ENCODE results near the gene XKR8. TPM values are rescaled to one million over a fixed set of nuclear protein-coding genes. Genes with fewer than 3 reads are reported as not detected.
A peak's percentile ranks its signal among the peaks of the same experiment; 100 is the strongest.

The XKR8 gene, protein sequence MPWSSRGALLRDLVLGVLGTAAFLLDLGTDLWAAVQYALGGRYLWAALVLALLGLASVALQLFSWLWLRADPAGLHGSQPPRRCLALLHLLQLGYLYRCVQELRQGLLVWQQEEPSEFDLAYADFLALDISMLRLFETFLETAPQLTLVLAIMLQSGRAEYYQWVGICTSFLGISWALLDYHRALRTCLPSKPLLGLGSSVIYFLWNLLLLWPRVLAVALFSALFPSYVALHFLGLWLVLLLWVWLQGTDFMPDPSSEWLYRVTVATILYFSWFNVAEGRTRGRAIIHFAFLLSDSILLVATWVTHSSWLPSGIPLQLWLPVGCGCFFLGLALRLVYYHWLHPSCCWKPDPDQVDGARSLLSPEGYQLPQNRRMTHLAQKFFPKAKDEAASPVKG
- 10 to 100 TPM in 2 of 9 donors, 1 to 10 TPM in 7; 2.6 to 10.7 (median 5.6) TPM for total RNA-seq
- polyA plus RNA-seq, result 1 to 10 TPM; 2.7 to 8.0 (median 5.3) TPM
- long read RNA-seq, donor 1, result 0 reads
- long read RNA-seq, donor 2, partial matches to known transcripts, result 0 of 4 reads
- long read RNA-seq, donor 2, other reads (novel, unspliced or antisense), result 0 of 4 reads
- long read RNA-seq, donor 3, partial matches to known transcripts, result 5 of 6 reads
- long read RNA-seq, donor 3, other reads (novel, unspliced or antisense), result 0 of 6 reads
- long read RNA-seq, donor 4, partial matches to known transcripts, result 0 of 3 reads
- long read RNA-seq, donor 4, other reads (novel, unspliced or antisense), result 0 of 3 reads
- long read RNA-seq, donor 5, transcript XKR8-201 (3 exons, 2,692 nt), result major isoform, 30 of 39 reads
- long read RNA-seq, donor 5, partial matches to known transcripts, result 2 of 39 reads
- long read RNA-seq, donor 5, other reads (novel, unspliced or antisense), result 7 of 39 reads
- long read RNA-seq, donor 6, partial matches to known transcripts, result 0 of 3 reads
- long read RNA-seq, donor 6, other reads (novel, unspliced or antisense), result 1 of 3 reads
- long read RNA-seq, donor 7, partial matches to known transcripts, result 0 of 1 reads
- long read RNA-seq, donor 7, other reads (novel, unspliced or antisense), result 0 of 1 reads
- long read RNA-seq, donor 8, transcript XKR8-201 (3 exons, 2,692 nt), result major isoform, 5 of 5 reads
- long read RNA-seq, donor 8, partial matches to known transcripts, result 0 of 5 reads
- long read RNA-seq, donor 8, other reads (novel, unspliced or antisense), result 0 of 5 reads
- long read RNA-seq, donor 9, partial matches to known transcripts, result 0 of 1 reads
- long read RNA-seq, donor 9, other reads (novel, unspliced or antisense), result 0 of 1 reads
- long read RNA-seq, donor 10, partial matches to known transcripts, result 0 of 3 reads
- long read RNA-seq, donor 10, other reads (novel, unspliced or antisense), result 0 of 3 reads

DNA sequence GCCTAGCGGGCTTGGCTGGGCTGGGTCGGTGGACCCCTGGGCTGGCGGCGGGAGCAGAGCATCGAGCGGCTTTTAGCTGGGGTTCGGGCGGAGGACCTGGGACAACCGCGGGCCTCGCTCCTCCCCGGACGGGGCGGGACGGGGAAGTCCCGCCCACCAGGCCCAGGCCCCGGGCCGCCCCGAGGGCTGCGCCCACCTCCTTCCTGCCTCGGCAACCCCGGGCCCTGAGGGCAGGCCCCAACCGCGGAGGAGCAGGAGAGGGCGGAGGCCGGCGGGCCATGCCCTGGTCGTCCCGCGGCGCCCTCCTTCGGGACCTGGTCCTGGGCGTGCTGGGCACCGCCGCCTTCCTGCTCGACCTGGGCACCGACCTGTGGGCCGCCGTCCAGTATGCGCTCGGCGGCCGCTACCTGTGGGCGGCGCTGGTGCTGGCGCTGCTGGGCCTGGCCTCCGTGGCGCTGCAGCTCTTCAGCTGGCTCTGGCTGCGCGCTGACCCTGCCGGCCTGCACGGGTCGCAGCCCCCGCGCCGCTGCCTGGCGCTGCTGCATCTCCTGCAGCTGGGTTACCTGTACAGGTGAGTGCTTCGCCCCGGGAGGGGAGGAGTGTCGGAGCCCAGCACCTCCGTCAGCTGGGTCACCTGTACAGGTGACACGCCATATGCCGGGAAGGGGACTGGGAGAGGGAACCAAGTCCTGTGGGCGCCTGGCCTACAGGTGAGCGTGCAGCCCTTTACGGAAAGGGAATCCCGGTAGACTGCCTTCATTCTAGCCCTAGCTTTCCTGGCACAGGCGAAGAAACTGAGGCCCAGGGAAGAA is at the start of gene XKR8:
TSS of gene XKR8 (plus strand) at position 182 of the 812 bp plus-strand sequence. CDS start at position 279, 97 bp downstream.
- peak within 1 kb of the TSS; percentile 46 to 93 (median 76) for H3K4me3 ChIP-seq
- H3K36me3 ChIP-seq (replicated peaks in 1 of 2), result peaks cover 0 to 12% of the 10 kb centered on the region in 2 donors
- WGBS, 4 donors, result 7 to 28% (median 14%) methylated on average over 8 to 68 of the region's 68 CpGs
- peak within 1 kb of the TSS; percentile 68 to 92 (median 85) for H3K27ac ChIP-seq
- peak in 1 of 2 donors; percentile 48 for TF ChIP-seq POLR2A (IDR thresholded peaks at IDR 0.05)
- TF ChIP-seq, protein P1, sequence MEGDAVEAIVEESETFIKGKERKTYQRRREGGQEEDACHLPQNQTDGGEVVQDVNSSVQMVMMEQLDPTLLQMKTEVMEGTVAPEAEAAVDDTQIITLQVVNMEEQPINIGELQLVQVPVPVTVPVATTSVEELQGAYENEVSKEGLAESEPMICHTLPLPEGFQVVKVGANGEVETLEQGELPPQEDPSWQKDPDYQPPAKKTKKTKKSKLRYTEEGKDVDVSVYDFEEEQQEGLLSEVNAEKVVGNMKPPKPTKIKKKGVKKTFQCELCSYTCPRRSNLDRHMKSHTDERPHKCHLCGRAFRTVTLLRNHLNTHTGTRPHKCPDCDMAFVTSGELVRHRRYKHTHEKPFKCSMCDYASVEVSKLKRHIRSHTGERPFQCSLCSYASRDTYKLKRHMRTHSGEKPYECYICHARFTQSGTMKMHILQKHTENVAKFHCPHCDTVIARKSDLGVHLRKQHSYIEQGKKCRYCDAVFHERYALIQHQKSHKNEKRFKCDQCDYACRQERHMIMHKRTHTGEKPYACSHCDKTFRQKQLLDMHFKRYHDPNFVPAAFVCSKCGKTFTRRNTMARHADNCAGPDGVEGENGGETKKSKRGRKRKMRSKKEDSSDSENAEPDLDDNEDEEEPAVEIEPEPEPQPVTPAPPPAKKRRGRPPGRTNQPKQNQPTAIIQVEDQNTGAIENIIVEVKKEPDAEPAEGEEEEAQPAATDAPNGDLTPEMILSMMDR (IDR thresholded peaks at IDR 0.05), result peak in 5 of 6 experiments; percentile 14 to 43 (median 33)
- H3K9me3 ChIP-seq (replicated peaks in 1 of 3), result no peaks in the 10 kb centered on the region
- intact Hi-C loops (cut with DNase I), result no loop called here
- H3K27me3 ChIP-seq, result no peaks in the 10 kb centered on the region
- DNase-seq, result peak; percentile 73 to 78 (median 77)
- H3K4me1 ChIP-seq (replicated peaks in 1 of 2), result peaks cover 13 to 22% of the 10 kb centered on the region in 2 donors

DNA sequence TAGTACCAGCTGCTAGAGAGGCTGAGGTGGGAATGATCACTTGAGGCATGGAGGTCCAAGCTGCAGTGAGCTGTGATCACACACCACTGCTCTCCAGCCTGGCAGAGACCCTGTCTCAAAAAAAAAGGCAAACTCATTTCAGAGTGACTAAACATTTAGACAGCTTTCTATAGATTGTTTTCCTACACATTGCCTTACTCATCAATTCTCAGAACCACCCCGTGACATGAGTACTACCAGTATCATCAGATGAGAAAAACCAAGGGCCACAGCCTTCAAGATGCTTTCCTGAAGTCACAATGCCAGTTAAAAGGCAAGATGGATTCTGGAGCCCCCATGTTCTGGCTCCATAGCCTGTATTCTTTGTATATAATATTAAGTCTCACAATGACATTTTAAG is 47.3 kb upstream of the XKR8 start:
- H3K4me3 ChIP-seq, result no peak overlapping the region
- H3K27me3 ChIP-seq, result no peaks in the 10 kb centered on the region
- TF ChIP-seq, protein P1 (IDR thresholded peaks at IDR 0.05), result no peak
- no peak for DNase-seq
- H3K9me3 ChIP-seq (replicated peaks in 1 of 3), result no peaks in the 10 kb centered on the region
- intact Hi-C loops (cut with DNase I), result no loop called here
- no peak overlapping the region for H3K27ac ChIP-seq
- H3K36me3 ChIP-seq (replicated peaks in 1 of 2), result peaks cover 0 to 24% of the 10 kb centered on the region in 2 donors
- 92 to 100% (median 99%) methylated on average over 1 of the region's 1 CpG for WGBS, 4 donors
- peaks cover 0 to 5% of the 10 kb centered on the region in 2 donors for H3K4me1 ChIP-seq (replicated peaks in 1 of 2)

DNA sequence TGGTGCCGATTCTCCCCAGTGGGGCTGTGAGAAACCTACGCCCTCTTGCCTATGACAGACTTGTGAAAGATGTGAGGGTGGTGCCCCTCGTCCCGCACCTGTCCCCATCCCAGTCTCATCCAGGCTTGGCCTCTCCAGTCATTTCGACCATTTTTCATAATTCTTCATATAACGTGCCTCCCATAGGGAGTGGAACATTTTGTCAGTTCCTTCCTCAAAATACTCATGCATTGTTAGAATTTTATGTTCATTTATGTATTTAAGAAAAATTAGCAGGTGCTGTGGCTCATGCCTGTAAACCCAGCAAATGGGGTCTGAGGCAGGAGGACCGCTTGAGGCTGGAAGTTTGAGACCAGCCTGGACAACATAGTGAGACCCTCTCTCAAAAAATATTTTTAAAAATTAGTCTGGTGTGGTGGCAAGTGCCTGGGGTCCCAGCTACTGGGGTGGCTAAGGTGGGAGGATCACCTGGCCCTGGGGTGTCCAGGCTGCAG is 44.6 kb upstream of the XKR8 start:
- TF ChIP-seq POLR2A (IDR thresholded peaks at IDR 0.05), result no peak
- TF ChIP-seq, protein P1 (IDR thresholded peaks at IDR 0.05), result peak in 1 of 6 experiments; percentile 0
- intact Hi-C loops (cut with DNase I), result no loop called here
- peak overlapping the region in 3 of 5 donors; percentile 62 to 89 (median 73) for H3K27ac ChIP-seq
- WGBS, 4 donors, result 60 to 67% (median 62%) methylated on average over 7 of the region's 7 CpGs
- no peaks in the 10 kb centered on the region for H3K27me3 ChIP-seq
- H3K4me1 ChIP-seq (replicated peaks in 1 of 2), result peaks cover 0 to 5% of the 10 kb centered on the region in 2 donors
- peak overlapping the region in 1 of 4 donors; percentile 93 for H3K4me3 ChIP-seq
- no peaks in the 10 kb centered on the region for H3K9me3 ChIP-seq (replicated peaks in 1 of 3)
- no peak for DNase-seq
- peaks cover 0 to 13% of the 10 kb centered on the region in 2 donors for H3K36me3 ChIP-seq (replicated peaks in 1 of 2)

All from adrenal gland (tissue), 19 donors.